SH-SY5Y (cell line): ENCODE data around the gene ITGA5.

Experiments used
- GATA2 ChIP-seq: IDR thresholded peaks from 2 replicates; pipeline ENCODE4 v1.6.1; 2011; ENCODE audit warnings: mild to moderate bottlenecking, low read depth, low read length
- GATA3 ChIP-seq: IDR thresholded peaks from 2 replicates; pipeline ENCODE4 v1.6.1; 2011; ENCODE audit warnings: low read depth, mild to moderate bottlenecking, low read length, moderate library complexity

Gene ITGA5

DNA sequence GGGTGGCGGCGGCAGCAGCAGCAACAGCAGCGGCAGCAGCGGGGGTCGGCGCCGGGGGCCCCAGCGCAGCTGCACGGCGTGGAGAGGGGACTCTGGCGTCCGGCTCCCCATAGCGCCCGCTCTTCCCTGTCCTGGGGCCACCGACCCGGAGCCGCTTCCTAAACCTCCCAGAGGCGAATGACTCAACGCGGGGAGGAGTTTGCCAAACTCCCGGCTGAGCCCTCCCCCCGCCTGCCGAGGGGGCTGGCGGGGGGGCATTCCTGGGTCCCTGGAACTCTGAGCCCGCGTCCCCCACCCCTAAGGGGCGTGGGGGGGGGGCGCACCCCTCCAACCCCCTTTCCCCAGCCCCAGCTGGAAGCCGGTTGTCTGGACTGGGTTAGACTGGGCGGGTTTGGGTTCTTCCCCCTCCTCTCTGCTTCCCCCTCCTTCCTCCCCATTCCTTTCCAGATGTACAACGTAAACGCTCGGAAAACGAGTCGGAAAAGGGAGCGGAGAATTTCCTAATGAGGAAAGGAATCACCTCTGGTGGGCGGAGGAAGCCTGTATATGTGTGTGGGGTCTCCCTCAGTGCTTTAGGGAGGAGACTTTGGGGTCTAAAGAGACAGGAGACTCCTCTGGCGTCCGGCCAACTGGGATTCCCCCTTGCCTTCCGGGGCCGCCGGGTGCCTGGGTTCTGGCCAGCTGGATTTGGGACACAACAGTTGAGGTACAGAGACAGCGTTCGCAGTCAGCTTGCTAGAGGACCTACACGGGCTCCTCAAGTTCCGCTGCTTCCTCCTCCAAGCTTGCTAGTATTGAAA, at the start of gene ITGA5:
ITGA5 (minus strand) TSS at position 179 of the 800 bp plus-strand sequence; CDS start at position 111, 68 bp downstream.
- TF ChIP-seq GATA3 (no peak), GATA2 (no peak)

DNA sequence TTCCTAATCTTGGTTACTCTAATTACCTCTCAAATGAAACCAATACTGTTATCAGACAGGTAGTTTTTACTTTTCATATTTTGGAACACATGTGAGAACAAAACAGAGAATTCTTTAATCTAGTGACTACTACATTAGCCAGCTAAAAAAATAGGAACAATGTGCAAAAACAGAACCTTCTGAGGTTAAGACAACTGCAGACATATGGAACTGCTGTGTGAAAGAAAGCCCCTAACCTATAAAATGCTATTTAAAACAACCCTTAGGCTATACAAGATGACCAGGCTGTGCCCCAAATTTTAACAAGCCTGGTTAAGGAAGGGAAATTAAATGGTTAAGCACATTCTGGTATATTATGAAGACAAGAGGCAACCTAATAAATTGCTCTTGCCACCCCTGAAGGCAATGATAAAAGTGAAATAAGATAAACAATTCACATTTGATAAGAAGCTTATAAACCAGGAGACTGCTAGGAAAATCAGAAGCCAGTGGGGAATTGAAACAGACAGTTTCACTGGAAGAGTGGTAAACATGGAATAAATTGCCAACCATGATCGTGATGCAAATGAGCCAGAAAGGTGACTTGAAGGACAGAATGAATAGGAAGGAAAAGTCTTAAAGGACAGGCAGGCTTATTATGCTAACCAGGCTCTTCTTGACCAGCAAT, 46.9 kb upstream of the ITGA5 start:
- TF ChIP-seq GATA3: no peak
- TF ChIP-seq GATA2: no peak

DNA sequence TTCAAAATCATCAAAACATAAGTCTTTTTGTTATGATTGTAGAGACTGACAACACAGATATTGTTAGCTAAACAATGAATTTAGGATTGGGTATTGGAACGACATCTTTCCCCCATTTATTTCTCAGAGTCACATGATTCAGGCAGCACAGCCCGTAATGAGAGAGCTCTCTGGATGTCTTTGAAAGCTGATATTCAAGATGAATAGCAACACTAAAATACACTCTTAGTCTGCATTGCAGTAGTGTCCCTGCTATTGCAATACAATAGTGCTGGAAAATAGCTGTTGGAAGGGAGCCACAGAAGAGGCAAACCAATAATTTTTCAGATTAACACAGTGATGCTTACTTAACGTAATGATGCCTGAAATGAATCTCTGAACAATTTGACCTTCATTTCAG, 44.4 kb upstream of the ITGA5 start:
- TF ChIP-seq GATA3 (no peak), GATA2 (no peak)

GRCh38 chr12:54463034-54463433, 44.0 kb upstream of the ITGA5 start:
- no peak for TF ChIP-seq GATA3
- TF ChIP-seq GATA2: no peak

- TF ChIP-seq GATA3: no peak
- TF ChIP-seq GATA2: no peak
Observed at GRCh38 chr12:54460317-54460923, 41.4 kb upstream of the ITGA5 start.

DNA sequence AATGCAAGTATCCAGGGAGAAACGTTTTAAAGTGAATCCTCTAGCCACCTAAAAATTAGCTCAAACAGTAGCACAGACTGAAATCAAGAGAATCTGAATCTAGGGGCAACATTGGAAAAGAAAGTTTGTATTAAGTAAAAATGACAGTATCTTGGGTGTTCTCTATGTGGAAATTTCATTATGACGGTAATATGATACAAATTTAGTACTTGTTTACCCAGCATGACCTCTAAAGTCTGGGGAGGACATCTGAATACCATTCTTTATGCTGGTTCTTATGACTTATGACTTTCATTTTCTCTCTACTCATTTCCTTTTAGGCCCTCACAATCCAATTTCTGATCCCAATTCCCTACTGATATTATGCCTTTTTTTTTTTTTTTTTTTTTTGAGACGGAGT, 40.3 kb upstream of the ITGA5 start:
- no peak for TF ChIP-seq GATA2
- no peak for TF ChIP-seq GATA3

DNA sequence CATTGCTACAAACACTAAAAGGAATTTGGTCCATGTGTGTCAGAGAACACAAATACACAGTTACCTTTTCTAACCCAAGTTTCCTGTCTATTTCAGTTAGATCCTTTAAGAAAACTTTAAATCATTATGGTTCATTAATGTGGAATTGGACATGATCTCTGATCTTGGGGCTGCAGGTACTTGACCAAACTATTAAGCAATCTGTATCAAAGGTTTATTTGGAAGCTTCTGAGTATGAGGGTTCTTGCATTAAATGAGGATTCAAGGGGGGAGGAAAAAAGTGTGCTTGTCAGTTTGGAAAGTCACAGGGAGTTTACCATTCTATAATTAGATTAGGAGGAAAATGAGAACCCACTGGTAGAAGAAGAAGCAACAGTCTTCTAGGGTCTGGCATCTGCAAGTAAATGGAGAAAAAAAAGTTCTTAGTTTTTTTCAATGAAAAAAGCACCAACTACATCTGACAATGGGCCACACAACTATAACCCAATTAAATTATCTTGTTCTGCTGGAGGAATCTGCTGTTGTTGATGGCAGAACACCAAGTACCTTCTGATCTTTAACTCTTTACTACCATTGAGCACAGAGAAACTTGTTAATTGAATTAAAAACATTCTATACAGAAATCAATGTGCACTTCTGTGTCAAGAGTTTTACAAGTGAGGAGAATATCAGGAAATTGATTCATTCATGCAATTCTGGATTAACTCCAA, 36.8 kb upstream of the ITGA5 start:
- TF ChIP-seq GATA3 (no peak), GATA2 (no peak)

DNA sequence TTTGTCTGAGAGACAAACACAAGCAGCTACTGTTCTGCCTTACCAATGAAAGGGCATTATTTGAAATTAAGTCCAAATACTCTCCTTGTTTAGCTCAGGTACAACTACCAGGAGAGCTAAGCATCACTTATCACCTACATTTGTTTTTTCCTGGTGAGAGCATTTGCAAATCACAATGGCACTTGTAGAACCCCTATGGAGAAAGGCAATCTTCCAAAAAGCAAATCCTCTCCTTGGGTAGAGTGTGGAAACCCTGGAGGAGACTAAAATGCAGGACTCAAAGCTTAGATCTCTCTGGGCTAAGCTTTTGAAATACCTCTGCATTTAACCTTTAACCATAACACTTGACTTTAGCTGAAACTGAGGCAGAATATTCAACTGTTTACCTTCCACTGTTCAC, 33.6 kb upstream of the ITGA5 start:
- TF ChIP-seq GATA2 (no peak), GATA3 (no peak)

DNA sequence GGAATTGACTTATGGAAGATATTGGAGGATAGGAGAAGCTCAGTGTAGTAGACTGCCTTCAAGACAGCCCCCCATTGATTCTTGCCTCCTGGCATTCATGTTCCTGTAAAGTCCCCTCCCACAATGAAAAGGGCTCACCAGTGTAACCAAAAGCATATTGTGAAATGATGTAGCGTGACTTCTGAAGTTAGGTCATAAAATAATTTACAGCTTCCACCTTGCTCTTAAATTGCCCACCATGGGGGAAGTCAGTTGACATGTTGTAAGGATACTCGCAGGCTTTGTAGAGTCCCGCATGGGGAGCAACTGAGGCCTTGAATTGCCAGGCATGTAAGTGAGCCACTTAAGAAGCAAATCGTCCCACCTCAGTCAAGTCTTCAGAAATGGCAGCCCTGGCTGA, 29.3 kb upstream of the ITGA5 start:
- no peak for TF ChIP-seq GATA3
- TF ChIP-seq GATA2: no peak

- TF ChIP-seq GATA3 (no peak), GATA2 (no peak)
Observed at GRCh38 chr12:54447917-54448316, 28.9 kb upstream of the ITGA5 start.

- TF ChIP-seq GATA3: no peak
- no peak for TF ChIP-seq GATA2
Observed at GRCh38 chr12:54444206-54444605, 25.1 kb upstream of the ITGA5 start.

DNA sequence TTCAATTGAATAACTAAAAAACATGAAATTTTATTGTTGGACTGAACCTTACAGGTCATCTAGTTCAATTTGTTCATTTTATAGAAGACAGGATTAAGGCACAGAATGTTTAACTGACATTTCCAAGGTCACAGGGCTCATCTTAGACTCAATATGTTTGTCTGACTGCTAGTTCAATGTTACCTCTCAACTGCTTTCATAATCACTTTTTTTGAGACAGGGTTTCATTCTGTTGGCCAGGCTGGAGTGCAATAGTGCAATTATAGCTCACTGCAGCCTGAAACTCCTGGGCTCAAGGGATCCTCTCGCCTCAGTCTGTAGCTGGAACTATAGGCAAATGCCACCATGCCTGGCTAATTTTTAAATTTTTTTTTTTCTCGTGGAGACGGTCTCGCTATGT, 24.4 kb upstream of the ITGA5 start:
- no peak for TF ChIP-seq GATA2
- no peak for TF ChIP-seq GATA3

- TF ChIP-seq GATA3 (no peak), GATA2 (no peak)
Observed at GRCh38 chr12:54442961-54443360, 23.9 kb upstream of the ITGA5 start.

DNA sequence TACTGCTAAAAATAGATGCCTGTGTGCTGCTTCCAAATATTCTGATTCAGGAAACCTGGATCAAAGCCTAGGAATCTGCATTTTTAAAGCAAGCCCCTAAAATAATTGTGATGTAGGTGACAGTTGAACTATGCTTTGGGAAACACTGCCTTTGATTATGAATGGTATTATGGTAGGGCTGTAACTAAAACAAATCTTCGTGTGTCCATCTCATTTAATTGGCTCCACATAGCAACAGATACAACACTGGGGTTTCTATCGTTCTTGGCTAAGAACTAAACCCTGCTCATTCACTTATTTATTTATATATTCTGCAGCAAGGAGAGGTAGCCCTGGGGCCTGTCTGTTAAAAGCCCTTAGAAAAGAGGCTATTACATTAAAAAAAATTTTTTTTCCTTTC, 23.0 kb upstream of the ITGA5 start:
- TF ChIP-seq GATA2 (no peak), GATA3 (no peak)
